HepG2 (cell line): Measurements from ENCODE around the gene SMARCA4. TPM values are rescaled to one million over a fixed set of nuclear protein-coding genes. Genes with fewer than 3 reads are reported as not detected.

Experiments
- ATAC-seq: fragments of 200-7000 bp; cut with Tn5 transposase; 3 replicates; pipeline ENCODE4 v1.9.1; 2020; ENCODE audit warnings: mild to moderate bottlenecking, moderate library complexity
- BruUV-seq: library from RNA; stranded (reverse); fragments of 400-500 nt; replicated peaks from 2 replicates; lab custom pipeline; 2021; lab: Mats Ljungman, UMichigan
- CTCF ChIA-PET: fragments of 300-600 bp; formaldehyde crosslinking; extraction: SDS; loops from one replicate; lab custom pipeline; 2021; ENCODE audit warnings: low total read pairs, inconsistent platforms, low intra/inter-chr PET ratio; lab: Yijun Ruan, JAX
- POLR2A ChIA-PET: fragments of 350-600 bp; sonication (Branson Sonifier 250); formaldehyde crosslinking; loops from one replicate; lab custom pipeline; 2020; ENCODE audit warnings: antibody characterized with exemption, inconsistent platforms; lab: Yijun Ruan, JAX
- DNase-seq: peaks from one replicate; pipeline ENCODE4 v3.0.0-alpha.2; 2015; ENCODE audit warnings: low spot score
- FAIRE-seq: peaks from 3 replicates; lab custom pipeline; 2011; peaks lifted over from hg19 to GRCh38; lab: Jason Lieb, UNC
- H2AFZ ChIP-seq: one replicate; pipeline ENCODE4 v1.6.1; 2011; ENCODE audit warnings: low read length, inconsistent platforms
- H3K27ac ChIP-seq: fragments of 300-600 bp; 3 replicates; pipeline ENCODE4 v1.8.0; 2011; ENCODE audit warnings: mixed run types, mild to moderate bottlenecking, mixed read lengths, low read length, inconsistent platforms; ENCODE audit not compliant: insufficient read depth; ENCODE audit errors: extremely low read length
- H3K27me3 ChIP-seq, 2 experiments: fragments of 200-600 bp in 1 of 2; 2 replicates in 1 of 2; 3 replicates in 1 of 2; pipeline versions ENCODE4 v1.6.0 to v1.8.0; 2011; ENCODE audit warnings: low read length in 2 of 2, mild to moderate bottlenecking in 2 of 2, moderate library complexity in 2 of 2, inconsistent platforms in 1 of 2; ENCODE audit not compliant: insufficient read depth in 2 of 2, control insufficient read depth in 1 of 2
- H3K36me3 ChIP-seq, 2 experiments: fragments of 200-600 bp in 1 of 2; replicated peaks in 1 of 2; 2 replicates in 1 of 2; 3 replicates in 1 of 2; pipeline versions ENCODE4 v1.5.1 to v1.8.0; 2011; ENCODE audit warnings: low read length in 2 of 2, inconsistent platforms in 1 of 2; ENCODE audit not compliant: insufficient read depth in 2 of 2, control insufficient read depth in 1 of 2
- H3K4me1 ChIP-seq: 2 replicates; pipeline ENCODE4 v1.5.1; 2012; ENCODE audit warnings: low read length, inconsistent platforms; ENCODE audit not compliant: insufficient read depth
- H3K4me2 ChIP-seq: 2 replicates; pipeline ENCODE4 v1.6.0; 2011; ENCODE audit warnings: low read depth, low read length, inconsistent platforms
- H3K4me3 ChIP-seq, 3 experiments: fragments of 200-600 bp in 1 of 3; sonication (generic), shearing (Covaris generic) in 1 of 3; replicated peaks in 1 of 3; 2 replicates each; pipeline ENCODE4 v1.5.1; 2011 to 2016; ENCODE audit warnings: low read length in 3 of 3, inconsistent platforms in 2 of 3, low read depth in 2 of 3, mild to moderate bottlenecking in 2 of 3, control low read depth in 1 of 3, mixed read lengths in 1 of 3; ENCODE audit not compliant: insufficient read depth in 1 of 3
- H3K79me2 ChIP-seq: one replicate; pipeline ENCODE4 v1.6.1; 2011; ENCODE audit warnings: low read length, inconsistent platforms; ENCODE audit not compliant: insufficient read depth
- H3K9ac ChIP-seq: 2 replicates; pipeline ENCODE4 v1.6.0; 2011; ENCODE audit warnings: mild to moderate bottlenecking, low read depth, low read length, inconsistent platforms; ENCODE audit not compliant: insufficient read depth
- H3K9me3 ChIP-seq: 2 replicates; pipeline ENCODE4 v1.5.1; 2012; ENCODE audit warnings: mild to moderate bottlenecking, low read length
- H4K20me1 ChIP-seq: 2 replicates; pipeline ENCODE4 v1.6.0; 2011; ENCODE audit warnings: inconsistent platforms, mild to moderate bottlenecking, low read length, moderate library complexity; ENCODE audit not compliant: insufficient read depth
- HNF4A ChIP-seq: sonication (generic); formaldehyde crosslinking; IDR thresholded peaks from 2 replicates; pipeline ENCODE4 v1.4.0; 2020; ENCODE audit warnings: missing genetic modification reagents
- NR2F6 ChIP-seq, 2 experiments: IDR thresholded peaks; 2 replicates each; pipeline ENCODE4 v1.6.1; 2016; ENCODE audit warnings: antibody characterized with exemption in 1 of 2, mild to moderate bottlenecking in 1 of 2
- RARA ChIP-seq: IDR thresholded peaks from 2 replicates; pipeline ENCODE4 v1.6.1; 2016; ENCODE audit warnings: missing genetic modification reagents, missing compliant biosample characterization
- SAP130 ChIP-seq: IDR thresholded peaks from 2 replicates; pipeline ENCODE4 v1.6.1; 2016; ENCODE audit warnings: low read depth
- SMYD3 ChIP-seq: sonication (generic); formaldehyde crosslinking; IDR thresholded peaks from 2 replicates; pipeline ENCODE4 v1.8.1; 2023; ENCODE audit warnings: mild to moderate bottlenecking, missing genetic modification reagents
- TFAP4 ChIP-seq: sonication (generic); IDR thresholded peaks from 2 replicates; pipeline ENCODE4 v1.6.1; 2016; ENCODE audit warnings: low read depth, borderline replicate concordance
- ZFP91 ChIP-seq: sonication (generic); formaldehyde crosslinking; IDR thresholded peaks from 2 replicates; pipeline ENCODE4 v1.9.0; 2022; ENCODE audit warnings: missing genetic modification reagents, mild to moderate bottlenecking, borderline replicate concordance
- ZNF275 ChIP-seq: sonication (generic); formaldehyde crosslinking; IDR thresholded peaks from 2 replicates; pipeline ENCODE4 v1.8.0; 2022; ENCODE audit warnings: missing genetic modification reagents, mild to moderate bottlenecking, inconsistent platforms, borderline replicate concordance
- ZNF362 ChIP-seq: sonication (generic); formaldehyde crosslinking; IDR thresholded peaks from 2 replicates; pipeline ENCODE4 v1.4.0; 2020; ENCODE audit warnings: missing genetic modification reagents, mild to moderate bottlenecking, borderline replicate concordance
- ZNF687 ChIP-seq: sonication (generic); formaldehyde crosslinking; IDR thresholded peaks from 2 replicates; pipeline ENCODE4 v1.5.1; 2020; ENCODE audit warnings: mild to moderate bottlenecking, missing genetic modification reagents, moderate library complexity
- WGBS: methylation state at CpG from one replicate; pipeline ENCODE4 v1.1.6; 2017; ENCODE audit warnings: low lambda C conversion rate; 5-methylcytosine and 5-hydroxymethylcytosine counted together
- in situ Hi-C: cut with HindIII; loops from 2 replicates; pipeline ENCODE4 v1.10.0; 2017; ENCODE audit warnings: low pct_unique_long_range_greater_than_20kb; ENCODE audit not compliant: extremely low pct_ligation_motif_present
- intact Hi-C: fragments of 100-400 bp; cut with micrococcal nuclease; formaldehyde crosslinking; loops from one replicate; pipeline ENCODE4 v1.10.0; 2022; ENCODE audit not compliant: unreplicated experiment
- polyA plus RNA-seq, 8 experiments: library from polyadenylated mRNA; depleted of rRNA in 3 of 8; stranded (reverse) in 7 of 8; unstranded in 1 of 8; fragments of >200 nt; fragmentation: Illumina TruSeq in 4 of 8; extraction: Trizol in 4 of 8; gene quantifications; 2 replicates each; pipeline versions ENCODE4 v1.2.1 to v1.2.3, GENCODE V29; 2011 to 2016; ENCODE audit warnings: low read depth in 4 of 8, missing spikeins in 1 of 8, mixed read lengths in 1 of 8; ENCODE audit not compliant: insufficient read depth in 1 of 8
- total RNA-seq, 5 experiments: library from RNA; depleted of rRNA; stranded (reverse); fragments of >200 nt; fragmentation: Illumina TruSeq; extraction: Trizol; gene quantifications; 2 replicates each; pipeline ENCODE4 v1.2.3, GENCODE V29; 2016; ENCODE audit warnings: low read depth in 1 of 5

Gene SMARCA4
- total and polyA plus RNA-seq, 2 of the 13 experiments (the other 11 are each of a cell fraction or from before 2014, with no cell fraction given), result 25.4 to 45.9 TPM

- TF ChIP-seq ZNF275 (CRISPR knock-in tag), result no peak
- TF ChIP-seq ZNF362 (CRISPR knock-in tag), result peak; percentile 45; the same call in 1 of the 2 replicates
- TF ChIP-seq ZFP91 (CRISPR knock-in tag), result no peak
These were observed 15.5 kb downstream of the SMARCA4 start (continued) for GRCh38 chr19:10976131-10976892.

- DNase-seq (no peak), FAIRE-seq (no peak), ATAC-seq (peak; percentile 53)
- no peak overlapping the region for H3K4me3 ChIP-seq
- intact Hi-C loops, result no loop called here
- peaks cover 10% of the 10 kb centered on the region for H4K20me1 ChIP-seq
- no peaks in the 10 kb centered on the region for H3K27me3 ChIP-seq
- CTCF ChIA-PET, result no interaction called here
- H3K4me2 ChIP-seq, result no peak overlapping the region
- no CpG with 5 or more reads among the region's 5 CpGs for WGBS
- in situ Hi-C loops, result no loop called here
- peaks cover 30% of the 10 kb centered on the region for H3K4me1 ChIP-seq
- no TSS peak for BruUV-seq
- H2AFZ ChIP-seq, result no peak overlapping the region
- peaks cover 2 to 10% of the 10 kb centered on the region in 2 experiments; a peak in 3 of 5 replicates for H3K36me3 ChIP-seq
- no peaks in the 10 kb centered on the region for H3K9me3 ChIP-seq
- no peak overlapping the region for H3K9ac ChIP-seq
- H3K79me2 ChIP-seq, result peaks cover 75% of the 10 kb centered on the region
- POLR2A ChIA-PET, result no interaction called here
- no peak overlapping the region for H3K27ac ChIP-seq
- TF ChIP-seq ZNF687 (CRISPR knock-in tag) (peak; percentile 35; the same call in 1 of the 2 replicates), SMYD3 (CRISPR knock-in tag) (no peak), HNF4A (CRISPR knock-in tag) (0 out of 2 replicates have a peak, but pooled peaks have one; percentile 17), RARA (CRISPR knock-in tag) (peak; percentile 44; the same call in 1 of the 2 replicates), TFAP4 (peak; percentile 57; the same call in 1 of the 2 replicates), SAP130 (CRISPR knock-in tag) (peak; percentile 31; the same call in 1 of the 2 replicates), NR2F6 (IDR thresholded peaks at IDR 0.05) (peak; percentile 64), NR2F6 (CRISPR knock-in tag; IDR thresholded peaks at IDR 0.05) (peak; percentile 69; the same call in 1 of the 2 replicates)
These were observed 16.9 kb downstream of the SMARCA4 start for GRCh38 chr19:10977742-10978092.
